GM19099 (cell line): ENCODE data around the gene RUNX2.

Experiments used
- POLR2A ChIP-seq: IDR thresholded peaks from 3 replicates; pipeline ENCODE4 v1.6.1; 2011; ENCODE audit warnings: low read depth; ENCODE audit not compliant: insufficient read length; ENCODE audit errors: extremely low read depth

Gene RUNX2

DNA sequence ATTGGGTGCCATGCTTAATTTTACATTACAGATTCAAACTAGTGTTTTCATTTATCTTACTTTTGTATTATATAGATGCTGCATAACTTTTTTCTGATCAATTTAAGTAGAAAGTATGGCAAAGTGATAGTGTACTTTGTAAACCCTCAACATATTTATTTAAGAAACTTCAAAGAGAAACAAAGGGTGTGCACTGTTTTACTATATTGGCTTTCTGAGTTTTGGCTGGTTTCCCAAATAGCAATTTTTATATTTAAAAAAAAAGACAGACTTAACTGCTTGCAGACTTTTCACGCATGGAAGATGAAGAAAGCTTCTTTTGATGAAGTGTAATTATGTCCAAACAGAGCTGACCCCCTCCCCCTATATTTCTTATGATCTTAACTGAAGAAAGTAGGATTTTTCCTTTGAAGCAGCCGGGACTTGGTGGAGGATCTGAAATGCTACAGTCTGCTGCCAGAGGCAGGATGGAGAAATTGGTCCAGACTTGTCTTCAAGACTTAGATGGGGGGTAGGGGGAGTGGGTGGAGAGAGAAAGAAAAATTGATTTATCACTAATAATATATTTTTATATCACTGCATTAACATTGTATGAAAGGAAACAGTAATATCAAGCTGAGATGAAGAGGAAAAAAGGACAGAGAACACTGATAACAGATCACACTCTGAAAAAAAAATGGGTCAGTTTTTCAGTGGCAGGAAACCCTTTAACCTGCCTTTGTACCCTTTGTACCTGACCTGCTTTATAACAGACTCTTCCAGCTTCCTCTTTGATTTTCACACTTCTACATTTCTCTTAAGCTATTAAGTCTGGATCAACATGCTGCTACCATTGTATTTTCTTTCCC is 105.6 kb downstream of the RUNX2 start:
- TF ChIP-seq POLR2A = no peak

DNA sequence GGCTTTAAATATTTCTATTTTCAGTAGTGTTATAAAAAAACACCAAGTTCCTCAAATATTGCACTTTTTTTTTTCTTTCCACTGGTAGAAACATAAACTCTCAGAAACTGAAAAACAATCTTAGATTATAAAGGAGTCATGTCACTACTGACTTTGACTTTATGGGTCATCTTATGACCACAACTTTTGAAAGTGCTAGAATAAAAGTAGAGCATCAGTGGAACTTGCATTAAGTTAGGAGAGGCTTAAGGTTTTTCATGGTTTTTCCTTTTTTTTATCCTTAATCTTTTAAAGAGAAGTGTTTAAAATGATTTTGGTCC is 106.2 kb downstream of the RUNX2 start:
- no peak for TF ChIP-seq POLR2A

DNA sequence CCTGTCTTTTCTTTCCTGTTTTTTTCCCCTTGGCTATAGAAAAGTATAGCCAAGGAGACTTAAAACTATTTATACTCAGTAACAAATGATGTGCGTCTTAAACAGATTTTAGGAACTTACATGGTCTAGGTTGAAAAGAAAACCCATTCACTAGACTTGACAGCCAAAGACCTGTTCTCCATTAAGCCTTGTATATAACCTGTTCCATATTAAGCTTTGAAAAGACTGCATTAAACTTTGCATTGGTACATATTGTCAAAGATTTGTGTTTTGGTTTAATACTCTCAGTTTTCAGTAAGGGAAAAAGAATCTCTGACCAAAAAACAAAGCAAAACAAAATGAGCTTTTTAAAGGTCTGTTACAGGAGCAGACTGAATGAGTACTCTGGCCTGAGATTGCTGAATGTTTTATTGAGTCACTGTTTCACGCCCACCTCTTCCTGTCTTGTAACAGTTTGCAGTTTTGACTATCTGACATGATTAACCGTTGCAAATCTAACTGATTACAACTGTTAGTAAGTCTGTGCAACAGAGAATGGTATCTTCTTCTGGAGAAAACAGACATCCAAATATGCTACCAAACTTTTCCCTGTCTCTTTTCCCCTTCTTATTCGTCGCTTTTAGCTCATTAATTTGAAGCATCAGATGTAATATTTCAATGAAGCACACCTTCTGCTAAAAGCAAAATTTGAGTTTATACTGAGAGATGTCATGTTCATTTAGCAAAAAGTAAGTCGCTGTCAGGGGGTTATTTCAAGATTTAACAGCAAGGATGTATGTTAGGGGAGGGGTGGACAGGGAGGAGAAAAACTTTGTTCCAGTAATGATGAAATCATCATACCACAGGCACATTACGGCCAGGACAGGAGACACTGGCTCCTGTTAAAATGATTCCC is 108.7 kb downstream of the RUNX2 start:
- TF ChIP-seq POLR2A = no peak

DNA sequence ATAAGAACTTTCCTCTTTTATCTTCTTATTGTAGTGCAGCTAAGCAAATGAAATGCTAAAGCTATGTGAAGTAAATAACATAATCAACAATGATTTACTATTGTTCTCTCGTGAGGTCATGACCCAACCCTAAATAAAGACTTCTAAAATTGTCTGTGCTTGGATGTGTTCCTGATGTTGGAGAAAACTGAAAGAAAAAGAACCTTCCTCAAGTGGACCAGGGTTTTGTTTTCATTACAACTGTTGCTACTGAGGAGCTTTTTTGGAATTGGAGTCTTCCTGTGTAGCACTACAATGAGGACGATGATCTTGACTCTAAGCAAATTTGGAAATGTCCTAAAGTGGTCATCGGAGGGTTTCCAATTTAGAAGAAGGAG is 109.3 kb downstream of the RUNX2 start:
- TF ChIP-seq POLR2A = no peak

DNA sequence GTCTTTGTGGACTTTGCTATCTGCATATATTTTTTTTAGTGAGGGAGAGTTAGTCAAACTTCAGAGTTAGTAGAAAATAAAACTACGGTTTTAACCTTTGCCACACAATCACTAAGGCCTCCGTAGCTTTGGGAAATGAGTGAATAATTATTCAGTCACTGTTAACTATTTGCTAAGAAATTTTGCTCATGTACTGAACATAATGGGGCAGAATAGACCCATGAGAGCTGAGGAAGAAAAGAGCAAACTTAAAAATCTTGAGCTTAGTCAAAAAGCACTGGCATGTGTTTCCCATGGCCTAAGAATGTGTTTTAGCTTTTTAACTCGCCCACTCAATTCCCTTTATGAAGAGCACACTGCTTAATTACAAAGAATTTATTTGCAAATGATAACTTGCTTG is 110.0 kb downstream of the RUNX2 start:
- TF ChIP-seq POLR2A = no peak

DNA sequence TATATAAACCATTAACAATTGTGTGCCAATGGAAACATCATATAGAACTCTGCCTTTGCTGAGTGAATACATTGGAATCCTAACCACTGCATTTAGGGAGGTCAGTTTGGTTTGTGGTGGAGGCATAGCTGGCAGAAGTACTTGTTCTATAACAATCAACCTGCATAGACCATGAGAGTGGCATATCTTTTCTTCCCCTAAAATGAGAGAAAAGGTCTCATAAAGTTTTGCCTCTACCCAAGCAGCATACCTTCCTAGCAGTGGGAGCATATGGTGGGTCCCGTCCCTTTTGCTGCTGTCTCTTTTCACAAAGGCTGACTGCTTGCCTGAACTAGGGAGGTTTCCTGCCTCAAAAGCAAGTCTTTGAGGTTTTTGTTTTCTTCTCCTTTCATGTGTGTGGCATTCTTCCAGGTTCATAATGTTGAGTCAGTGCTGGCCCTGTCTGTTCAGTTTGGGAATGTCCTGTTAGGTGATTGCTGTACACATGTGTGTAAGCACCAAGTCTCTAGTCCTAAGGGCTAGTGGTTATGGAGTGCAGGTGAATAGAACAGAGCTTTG is 110.8 kb downstream of the RUNX2 start:
- TF ChIP-seq POLR2A = no peak

DNA sequence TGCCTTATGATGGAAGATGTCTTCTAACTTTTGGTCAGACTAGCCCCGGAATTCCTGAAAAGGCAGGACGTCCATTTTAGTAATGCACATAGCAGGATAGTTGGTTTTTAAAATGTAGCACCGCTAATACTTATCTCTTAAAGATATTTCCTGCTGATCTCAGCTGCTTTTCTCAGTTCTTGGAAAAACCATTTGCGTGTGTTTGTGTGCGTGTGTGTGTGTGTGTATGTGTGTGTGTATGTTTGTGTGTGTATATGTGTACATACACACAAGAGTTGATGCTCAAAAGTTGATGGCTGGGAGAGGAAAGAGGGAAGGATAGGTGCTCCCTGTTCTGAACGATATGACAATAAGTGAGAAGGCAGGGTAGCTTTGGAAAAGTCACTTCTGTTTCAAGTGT is 111.3 kb downstream of the RUNX2 start:
- no peak for TF ChIP-seq POLR2A

DNA sequence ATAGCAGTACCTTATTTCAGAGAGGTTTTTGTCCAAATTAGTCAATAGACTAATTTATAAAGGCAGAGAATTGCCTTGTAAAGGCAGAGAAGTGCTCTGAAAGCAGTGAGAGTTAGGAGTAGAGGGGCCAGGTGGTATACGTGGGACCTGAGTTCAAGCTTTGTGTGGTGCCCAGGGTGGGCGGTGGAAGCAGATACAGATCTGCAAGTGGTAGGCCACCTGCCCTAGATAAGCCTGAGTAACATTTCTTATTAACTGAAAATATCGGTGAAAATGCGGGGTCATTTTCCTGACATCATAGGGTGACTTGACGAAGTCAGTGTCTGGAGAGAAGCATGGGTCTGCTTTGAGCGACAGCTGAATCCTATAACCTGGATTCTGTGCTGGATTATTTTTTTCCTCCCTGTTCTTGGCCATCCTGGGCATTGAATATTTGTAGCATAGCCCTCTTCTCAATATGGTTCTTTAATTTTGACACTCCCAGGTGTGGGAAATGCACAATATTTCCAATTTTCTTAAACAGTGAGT is 111.8 kb downstream of the RUNX2 start:
- TF ChIP-seq POLR2A = no peak

DNA sequence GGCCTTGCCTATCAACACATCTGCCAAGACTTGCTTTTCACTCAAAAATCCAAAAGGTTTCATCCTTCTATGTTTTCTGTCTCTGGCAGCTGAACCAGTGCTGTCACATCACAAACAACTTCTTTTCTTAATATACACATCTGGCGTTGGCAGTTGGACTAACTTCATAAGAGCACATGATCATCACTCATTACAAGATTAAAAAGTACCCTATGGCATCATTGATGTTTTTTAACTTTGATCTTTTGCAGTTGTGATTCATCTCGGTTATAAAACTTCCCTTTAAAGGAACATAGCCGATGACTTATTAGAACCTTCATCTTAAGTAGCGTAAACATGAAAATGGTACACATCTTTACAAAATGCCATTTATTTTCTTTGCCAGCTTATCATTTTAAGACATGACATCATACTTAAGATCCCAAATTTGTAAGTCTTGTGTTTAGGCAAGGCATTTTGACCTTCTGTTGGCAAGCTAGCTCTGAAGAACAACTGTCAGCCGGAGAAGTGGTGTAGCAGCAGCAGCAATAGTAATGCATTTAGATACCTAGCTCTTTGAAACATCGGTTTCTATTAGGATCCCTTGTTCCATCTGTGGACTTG is 113.8 kb downstream of the RUNX2 start:
- no peak for TF ChIP-seq POLR2A

DNA sequence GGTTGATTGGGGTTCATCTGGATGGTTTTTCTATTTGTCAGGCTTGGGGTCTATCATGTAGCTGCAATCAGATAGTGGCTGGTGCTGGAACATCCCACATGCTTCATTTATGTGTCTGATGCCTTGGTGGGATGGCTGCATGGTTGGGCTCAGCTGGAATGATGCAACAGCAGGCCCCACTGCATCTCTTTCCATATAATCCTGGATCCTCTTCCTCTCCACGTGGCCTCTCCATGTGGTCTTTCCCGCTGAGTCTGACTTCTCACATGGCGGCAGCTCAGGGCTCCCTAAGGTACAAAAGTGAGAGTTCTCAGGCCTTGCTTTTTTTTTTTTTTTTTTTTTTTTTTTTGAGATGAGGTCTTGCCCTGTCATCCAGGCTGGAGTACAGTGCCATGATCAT is 114.6 kb downstream of the RUNX2 start:
- no peak for TF ChIP-seq POLR2A

DNA sequence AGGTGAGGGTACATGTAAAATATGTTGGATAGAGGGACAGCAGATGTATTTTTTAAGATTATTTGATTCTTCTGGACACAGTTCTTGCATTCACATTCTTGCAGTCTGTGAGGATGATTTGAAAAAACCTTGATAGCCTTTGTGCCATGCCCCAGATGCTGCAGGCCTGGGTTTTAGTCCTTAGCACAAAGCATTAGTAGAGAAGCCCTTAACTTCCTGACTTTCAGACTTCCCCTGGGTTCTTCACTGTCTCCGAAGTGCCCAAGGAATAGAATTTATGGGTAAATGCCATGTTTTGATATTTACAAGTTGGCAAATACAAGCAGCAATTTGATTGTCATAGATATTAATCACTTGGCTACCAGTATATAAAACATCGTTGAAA is 117.2 kb downstream of the RUNX2 start:
- no peak for TF ChIP-seq POLR2A

DNA sequence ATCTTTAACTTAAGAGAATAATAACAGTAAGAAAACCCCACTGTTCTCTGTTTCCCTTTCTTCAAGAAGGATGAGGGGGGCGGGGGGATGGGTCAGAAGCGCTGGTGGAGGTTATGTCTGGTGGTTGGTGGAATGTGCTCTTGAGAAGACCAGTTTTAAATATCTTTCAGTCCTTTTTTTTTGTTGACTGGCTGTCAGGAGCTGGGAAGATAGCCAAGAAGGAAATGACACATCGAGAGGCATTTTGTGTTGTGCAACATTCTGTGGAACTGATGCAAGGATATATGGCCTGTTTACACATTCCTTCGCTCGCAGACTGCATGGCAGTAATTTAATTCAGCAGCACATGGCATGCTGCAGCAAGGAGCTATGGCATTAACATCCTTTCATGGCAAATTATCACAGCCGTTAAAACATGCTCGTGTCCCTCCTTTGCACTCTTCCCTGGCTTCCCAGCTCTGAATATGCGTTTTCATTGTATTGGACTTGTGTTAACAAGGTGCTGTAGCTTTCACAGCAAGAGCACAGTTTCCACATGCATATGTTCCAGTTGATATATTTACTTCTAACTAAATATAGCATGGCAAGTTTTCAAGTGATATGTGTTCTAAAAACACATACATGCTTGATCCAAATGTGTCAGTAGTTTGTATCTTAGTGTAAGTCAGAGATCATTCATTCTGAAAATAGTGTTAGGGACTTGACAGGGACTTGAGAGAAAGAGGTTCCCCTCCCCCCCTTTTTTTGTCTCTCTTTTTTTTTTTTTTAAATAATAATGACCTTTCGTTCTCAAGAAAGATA is 117.8 kb downstream of the RUNX2 start:
- TF ChIP-seq POLR2A = no peak

DNA sequence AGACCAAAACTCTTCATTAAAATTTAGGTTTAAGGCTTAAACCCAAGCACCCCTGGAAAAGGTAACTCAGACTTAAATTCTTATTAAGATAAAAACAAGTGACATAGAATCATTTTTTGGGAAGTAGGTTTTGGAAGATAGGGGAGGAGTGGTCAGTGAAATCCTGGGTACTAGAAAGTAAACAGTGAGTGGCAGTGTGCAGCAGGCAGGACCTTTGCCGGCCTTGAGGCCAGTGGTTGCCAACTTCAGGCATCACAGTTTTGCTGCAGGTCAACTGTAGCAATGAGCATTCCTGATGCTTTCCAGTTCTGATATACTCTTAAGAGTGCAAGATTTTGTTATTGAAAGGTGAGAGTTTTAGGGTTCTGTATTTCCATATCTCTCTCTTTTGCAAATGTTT is 118.9 kb downstream of the RUNX2 start:
- TF ChIP-seq POLR2A = no peak

DNA sequence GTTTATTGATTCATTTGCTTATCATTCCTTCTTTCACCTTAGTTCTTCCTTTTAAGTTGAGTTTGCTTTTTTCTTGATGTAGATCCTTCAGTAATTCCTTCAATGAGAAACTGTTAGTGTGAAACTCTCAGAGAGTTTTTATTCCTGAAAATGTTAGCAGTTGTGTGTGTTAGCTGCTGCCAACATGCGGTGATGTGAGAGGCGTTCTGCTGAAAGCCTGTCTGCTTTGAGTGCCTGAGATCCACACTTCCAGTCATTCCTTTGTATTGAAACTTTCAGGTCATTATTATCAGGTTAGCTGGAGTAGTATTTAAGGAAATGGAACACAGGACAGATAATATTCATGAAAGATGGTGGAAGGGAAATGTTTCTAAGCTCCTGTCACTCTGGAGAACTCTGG is 119.6 kb downstream of the RUNX2 start:
- TF ChIP-seq POLR2A = no peak
